GM12865 (cell line): ENCODE results near the gene ATP6V1G3.

Experiments used
- DNase-seq: peaks from one replicate; pipeline ENCODE4 v3.0.0; 2010; ENCODE audit warnings: low read depth
- H3K4me3 ChIP-seq: 2 replicates; pipeline ENCODE4 v1.5.1; 2011; ENCODE audit warnings: mild to moderate bottlenecking, low read depth, low read length, control low read depth
- CTCF ChIP-seq: IDR thresholded peaks from 2 replicates; pipeline ENCODE4 v1.5.1; 2011; ENCODE audit warnings: low read length, control low read depth, low read depth, inconsistent platforms; ENCODE audit not compliant: insufficient read depth; ENCODE audit errors: missing control alignments

The ATP6V1G3 gene

GRCh38 chr1:198574325-198574724 lies 33.8 kb upstream of the ATP6V1G3 start:
- H3K4me3 ChIP-seq: no peak overlapping the region
- no peak for DNase-seq
- no peak for TF ChIP-seq CTCF

GRCh38 chr1:198564716-198565115 lies 24.2 kb upstream of the ATP6V1G3 start:
- DNase-seq: no peak
- no peak for TF ChIP-seq CTCF
- no peak overlapping the region for H3K4me3 ChIP-seq

GRCh38 chr1:198564157-198564556 lies 23.7 kb upstream of the ATP6V1G3 start:
- no peak overlapping the region for H3K4me3 ChIP-seq
- TF ChIP-seq CTCF: no peak
- DNase-seq: no peak

- no peak for DNase-seq
- no peak for TF ChIP-seq CTCF
- H3K4me3 ChIP-seq: no peak overlapping the region
Observed at GRCh38 chr1:198563583-198563982, 23.1 kb upstream of the ATP6V1G3 start.

GRCh38 chr1:198560161-198560560 lies 19.7 kb upstream of the ATP6V1G3 start:
- no peak for TF ChIP-seq CTCF
- H3K4me3 ChIP-seq: no peak overlapping the region
- no peak for DNase-seq

- no peak overlapping the region for H3K4me3 ChIP-seq
- no peak for TF ChIP-seq CTCF
Observed at GRCh38 chr1:198559362-198559761, 18.9 kb upstream of the ATP6V1G3 start.

GRCh38 chr1:198558402-198558801 lies 17.9 kb upstream of the ATP6V1G3 start:
- no peak for TF ChIP-seq CTCF
- no peak for DNase-seq
- H3K4me3 ChIP-seq: no peak overlapping the region

More at GRCh38 chr1:198559362-198559761, 18.9 kb upstream of the ATP6V1G3 start:
- DNase-seq: no peak
